SK-N-MC (cell line): ENCODE measurements around the gene OARD1.

Experiments
- DNase-seq: peaks from one replicate; pipeline ENCODE4 v3.0.0-alpha.2; 2011; ENCODE audit warnings: low read depth, low spot score
- H3K27ac ChIP-seq: fragments of 200-600 bp; sonication (generic); 2 replicates; pipeline ENCODE4 v1.5.1; 2016; ENCODE audit warnings: mixed run types
- H3K36me3 ChIP-seq: fragments of 200-600 bp; sonication (generic); 2 replicates; pipeline ENCODE4 v1.6.1; 2017; ENCODE audit warnings: antibody characterized with exemption, low read length, mixed read lengths; ENCODE audit not compliant: insufficient read depth
- H3K4me3 ChIP-seq: fragments of 200-600 bp; sonication (generic); 2 replicates; pipeline ENCODE4 v1.5.1; 2016
- H3K9ac ChIP-seq: fragments of 200-600 bp; sonication (generic); 2 replicates; pipeline ENCODE4 v1.8.0; 2017; ENCODE audit warnings: mixed run types, mixed read lengths; ENCODE audit not compliant: insufficient read length
- H3K9me3 ChIP-seq: fragments of 200-600 bp; sonication (generic); 2 replicates; pipeline ENCODE4 v1.6.1; 2017; ENCODE audit warnings: low read depth, mild to moderate bottlenecking, antibody characterized with exemption, low read length, moderate library complexity, mixed read lengths
- EZH2 ChIP-seq: fragments of 200-600 bp; sonication (generic); IDR thresholded peaks from one replicate; pipeline ENCODE4 v1.6.1; 2017; ENCODE audit warnings: antibody characterized with exemption
- FOXP2 ChIP-seq: optimal IDR thresholded peaks from 2 replicates; pipeline ENCODE3; 2011; ENCODE audit warnings: mild to moderate bottlenecking, moderate library complexity; ENCODE audit not compliant: insufficient read depth; ENCODE audit errors: extremely low read length, control extremely low read depth
- POLR2AphosphoS5 ChIP-seq: IDR thresholded peaks from 2 replicates; pipeline ENCODE4 v1.6.1; 2012; ENCODE audit warnings: mild to moderate bottlenecking, low read depth, low read length, borderline replicate concordance

The OARD1 gene

DNA sequence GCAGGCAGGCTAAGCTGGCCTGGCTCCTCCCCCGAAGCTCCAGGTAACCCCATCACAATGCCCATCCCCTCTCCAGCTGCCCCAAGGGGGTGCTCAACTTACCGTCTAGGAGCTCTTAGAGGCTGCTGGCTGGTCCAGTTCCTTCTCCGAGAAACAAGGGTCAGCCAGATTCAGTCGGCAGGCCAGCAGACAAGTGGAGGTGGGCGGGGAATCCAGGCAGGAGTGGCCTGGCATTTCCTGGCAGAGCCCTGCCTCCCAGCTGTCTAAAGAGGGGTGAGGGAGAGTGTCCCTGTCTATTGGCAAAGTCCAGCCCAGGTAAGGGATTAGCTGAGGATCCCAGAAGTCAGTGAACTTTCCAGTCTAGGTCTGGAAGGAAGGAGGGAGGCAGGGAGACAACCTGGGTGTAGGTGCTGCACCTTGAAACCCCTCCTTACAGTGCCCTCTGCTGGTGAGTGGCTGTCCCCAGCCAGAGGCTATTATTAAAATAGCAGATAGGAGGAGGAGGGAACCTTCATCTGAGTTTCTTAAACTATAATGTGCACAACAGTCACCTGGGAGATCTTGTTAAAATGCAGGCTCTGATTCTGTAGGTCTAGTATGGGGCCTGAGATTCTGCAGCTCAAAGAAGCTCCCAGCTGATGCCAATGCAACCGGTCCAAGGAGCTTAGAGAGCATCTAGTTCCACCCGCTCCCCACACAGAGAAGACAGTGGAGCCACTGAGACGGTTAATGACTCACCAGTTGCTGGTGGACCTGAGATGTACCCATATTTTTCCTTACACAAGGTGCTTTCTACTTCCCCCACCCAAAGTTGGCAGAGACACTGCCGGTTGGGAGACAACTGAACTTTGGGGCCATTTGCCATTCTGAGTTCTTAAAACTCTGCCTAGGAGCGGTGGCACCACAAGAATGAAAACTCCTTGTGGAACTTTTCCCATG is 32.8 kb downstream of the OARD1 start, which contains the start of gene UNC5CL:
UNC5CL (minus strand) TSS at position 162 of the 939 bp plus-strand sequence. CDS start 4,147 bp downstream, outside the sequence.
- H3K27ac ChIP-seq = no peak within 1 kb of the TSS
- H3K4me3 ChIP-seq = no peak within 1 kb of the TSS
- H3K9ac ChIP-seq = no peak within 1 kb of the TSS
- TF ChIP-seq POLR2AphosphoS5 (no peak), FOXP2 (no peak), EZH2 (no peak)
- no peak for DNase-seq
- no peaks in the 10 kb centered on the region for H3K9me3 ChIP-seq
- H3K36me3 ChIP-seq = no peaks in the 10 kb centered on the region

DNA sequence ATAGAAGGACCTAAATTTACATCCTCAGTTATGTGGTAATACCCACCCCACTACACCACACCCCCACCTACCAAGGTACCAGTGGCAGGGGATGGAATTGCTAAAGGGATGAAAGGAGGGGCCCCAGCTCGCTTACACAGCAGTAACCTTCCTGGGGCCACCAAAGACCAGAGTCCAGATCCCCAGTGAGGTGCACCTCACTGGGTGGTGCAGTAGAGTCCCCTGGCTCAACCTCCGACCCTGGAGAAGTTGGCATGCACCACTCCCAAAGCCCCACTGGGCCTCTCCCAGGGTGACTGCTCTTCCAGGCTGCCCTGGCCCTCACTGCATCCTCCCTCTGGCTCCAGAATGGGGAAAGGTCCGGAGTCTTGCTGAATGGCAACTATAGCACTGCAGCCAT is 34.0 kb downstream of the OARD1 start:
- no peak overlapping the region for H3K9ac ChIP-seq
- no peaks in the 10 kb centered on the region for H3K9me3 ChIP-seq
- TF ChIP-seq FOXP2 (no peak), EZH2 (no peak), POLR2AphosphoS5 (no peak)
- no peak overlapping the region for H3K27ac ChIP-seq
- DNase-seq = no peak
- no peaks in the 10 kb centered on the region for H3K36me3 ChIP-seq
- H3K4me3 ChIP-seq = no peak overlapping the region

DNA sequence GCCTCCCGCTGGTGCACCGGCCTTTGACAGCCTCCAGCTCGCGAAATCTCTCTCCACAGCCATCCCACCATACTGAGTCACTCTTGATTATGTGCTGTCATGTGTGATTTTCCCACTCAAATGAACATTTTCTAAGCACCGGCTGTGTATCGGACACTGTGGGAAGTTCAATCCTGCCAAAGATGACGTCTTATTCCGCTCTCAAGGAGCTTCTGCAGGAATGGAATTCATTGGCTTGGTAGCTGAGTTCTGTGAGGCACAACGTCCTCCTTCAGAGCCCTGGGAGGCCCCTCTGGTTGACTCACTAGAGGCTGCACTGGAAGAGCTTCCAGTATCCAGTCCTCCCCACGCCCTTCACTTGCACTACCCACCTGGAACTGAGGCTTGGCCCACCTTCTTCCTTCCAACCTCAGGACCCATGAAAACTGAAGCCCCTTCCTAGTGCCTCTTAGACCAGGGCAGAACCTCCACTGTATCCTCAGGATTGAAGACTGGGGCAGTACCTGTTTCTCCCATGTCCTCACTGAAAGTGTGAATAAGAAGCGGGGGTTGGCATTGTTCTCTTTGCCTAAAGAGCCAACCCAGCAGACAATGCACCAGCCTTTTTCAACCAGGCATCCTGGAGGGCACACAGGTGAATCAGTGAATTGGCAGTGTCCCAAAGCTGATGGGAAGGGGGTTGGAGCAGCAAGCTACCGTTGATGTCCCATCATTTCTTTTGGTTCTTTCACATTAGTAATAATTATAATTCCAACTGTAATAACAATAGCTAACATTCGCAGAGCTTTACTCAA is 34.9 kb downstream of the OARD1 start:
- Histone ChIP-seq H3K9ac (no peak overlapping the region), H3K36me3 (no peaks in the 10 kb centered on the region), H3K4me3 (no peak overlapping the region), H3K9me3 (no peaks in the 10 kb centered on the region), H3K27ac (no peak overlapping the region)
- TF ChIP-seq POLR2AphosphoS5 (no peak), EZH2 (no peak), FOXP2 (no peak)
- no peak for DNase-seq

DNA sequence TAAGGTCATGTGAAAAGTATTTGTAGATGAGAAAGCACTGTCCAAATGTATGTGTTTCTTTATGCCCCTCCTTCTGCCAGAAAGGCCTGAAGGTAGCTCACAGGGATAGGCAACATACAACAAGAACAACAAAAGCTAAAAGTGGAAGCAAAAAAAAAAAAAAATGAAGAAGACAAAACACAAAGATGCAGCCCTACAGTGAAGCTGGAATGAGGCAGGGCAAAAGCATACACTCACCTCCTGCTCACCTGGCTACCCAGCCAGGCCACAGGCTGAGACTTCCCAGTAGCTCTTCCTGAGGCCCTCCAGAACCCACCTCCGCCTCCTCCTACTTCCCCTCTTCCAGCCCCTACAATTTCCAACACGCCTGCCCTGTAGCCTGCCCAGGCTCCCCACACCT is 35.6 kb downstream of the OARD1 start:
- Histone ChIP-seq H3K36me3 (no peaks in the 10 kb centered on the region), H3K9ac (no peak overlapping the region), H3K9me3 (no peaks in the 10 kb centered on the region), H3K27ac (no peak overlapping the region), H3K4me3 (no peak overlapping the region)
- no peak for DNase-seq
- TF ChIP-seq EZH2 (no peak), POLR2AphosphoS5 (no peak), FOXP2 (no peak)

DNA sequence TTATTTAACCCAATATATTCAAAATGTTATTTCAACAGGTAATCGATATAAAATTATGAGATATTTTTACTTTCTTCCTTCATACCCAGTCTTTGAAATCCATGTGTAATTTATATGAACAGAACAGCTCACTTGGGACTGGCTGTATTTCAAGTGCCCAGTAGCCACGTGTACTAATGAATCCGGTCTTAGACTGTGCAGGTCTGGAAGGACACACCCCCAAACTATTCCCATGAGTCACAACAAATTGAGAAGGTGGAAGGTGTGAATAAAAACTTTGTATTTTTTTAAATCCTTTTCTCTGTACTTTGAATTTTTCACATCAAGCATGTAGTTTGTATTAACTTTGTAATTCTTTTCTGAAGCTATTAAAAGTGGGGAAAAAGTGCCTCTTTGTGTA is 36.0 kb downstream of the OARD1 start:
- Histone ChIP-seq H3K4me3 (no peak overlapping the region), H3K36me3 (no peaks in the 10 kb centered on the region), H3K9ac (no peak overlapping the region), H3K27ac (no peak overlapping the region), H3K9me3 (no peaks in the 10 kb centered on the region)
- DNase-seq = no peak
- TF ChIP-seq POLR2AphosphoS5 (no peak), FOXP2 (no peak), EZH2 (no peak)

DNA sequence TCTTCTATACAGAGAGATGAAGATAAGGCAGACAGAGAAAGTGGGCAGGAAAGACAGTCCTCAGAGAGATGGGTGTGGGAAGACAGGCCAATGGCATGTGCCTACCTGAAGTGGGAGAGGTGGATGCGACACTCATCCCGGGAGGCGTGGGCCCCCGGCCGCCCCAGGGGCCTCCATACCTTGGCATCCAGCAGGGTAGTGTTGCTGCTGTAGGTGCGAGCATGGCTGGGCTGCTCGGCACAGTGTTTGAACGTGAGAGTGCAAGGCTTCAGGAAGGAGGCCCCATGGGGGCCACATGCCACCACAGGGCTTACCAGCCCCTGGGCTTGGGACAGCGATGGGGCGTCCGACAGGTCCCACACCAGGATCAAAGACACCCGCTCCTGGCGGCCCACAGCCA is 38.4 kb downstream of the OARD1 start:
- Histone ChIP-seq H3K36me3 (no peaks in the 10 kb centered on the region), H3K27ac (no peak overlapping the region), H3K9me3 (no peaks in the 10 kb centered on the region), H3K9ac (no peak overlapping the region), H3K4me3 (no peak overlapping the region)
- no peak for TF ChIP-seq EZH2
- no peak for TF ChIP-seq FOXP2
- no peak for TF ChIP-seq POLR2AphosphoS5
- DNase-seq = no peak

DNA sequence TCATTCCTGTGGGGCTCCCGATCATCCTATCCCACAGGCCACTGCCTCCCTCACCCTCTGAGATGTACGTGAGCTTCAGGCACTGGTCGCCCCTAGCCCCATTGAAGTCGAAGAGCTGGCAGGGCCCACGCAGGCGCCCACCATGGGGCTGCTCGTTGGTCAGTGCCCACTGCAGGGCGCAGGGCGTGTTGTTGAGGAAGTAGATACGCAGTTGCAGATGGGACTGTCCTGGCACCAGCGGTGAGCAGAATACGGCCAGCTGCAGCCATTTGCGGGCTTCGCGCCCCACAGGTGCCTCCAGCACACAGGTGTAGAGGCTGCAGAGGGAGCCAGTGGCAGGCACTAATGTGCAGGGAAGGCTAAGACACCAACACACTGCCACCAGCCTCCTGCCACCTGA is 39.3 kb downstream of the OARD1 start:
- Histone ChIP-seq H3K27ac (no peak overlapping the region), H3K9me3 (no peaks in the 10 kb centered on the region), H3K4me3 (no peak overlapping the region), H3K9ac (no peak overlapping the region), H3K36me3 (no peaks in the 10 kb centered on the region)
- no peak for DNase-seq
- no peak for TF ChIP-seq FOXP2
